HepG2 (cell line): ENCODE data around the gene SPOPL. TPM values are rescaled to one million over a fixed set of nuclear protein-coding genes. Genes with fewer than 3 reads are reported as not detected.

Experiments used
- AGO1 ChIP-seq: fragments of 200-400 bp; formaldehyde crosslinking; IDR thresholded peaks from 2 replicates; pipeline ENCODE4 v1.6.1; 2017; ENCODE audit warnings: mild to moderate bottlenecking, low read depth, low read length, moderate library complexity; ENCODE audit not compliant: poor library complexity, severe bottlenecking
- DBP ChIP-seq: sonication (generic); formaldehyde crosslinking; IDR thresholded peaks from 2 replicates; pipeline ENCODE4 v1.4.0; 2020; ENCODE audit warnings: missing genetic modification reagents; ENCODE audit errors: not compliant biosample characterization
- JUN ChIP-seq: sonication (generic); formaldehyde crosslinking; IDR thresholded peaks from 2 replicates; pipeline ENCODE4 v1.4.0; 2020; ENCODE audit warnings: mild to moderate bottlenecking, missing genetic modification reagents
- KLF11 ChIP-seq: IDR thresholded peaks from 2 replicates; pipeline ENCODE4 v1.6.1; 2016; ENCODE audit warnings: missing compliant biosample characterization
- REPIN1 ChIP-seq: sonication (generic); formaldehyde crosslinking; IDR thresholded peaks from 2 replicates; pipeline ENCODE4 v1.8.0; 2022; ENCODE audit warnings: missing genetic modification reagents, low read depth, mild to moderate bottlenecking, borderline replicate concordance
- SMAD3 ChIP-seq: sonication (generic); formaldehyde crosslinking; IDR thresholded peaks from 2 replicates; pipeline ENCODE4 v1.4.0; 2020; ENCODE audit warnings: missing genetic modification reagents
- ZNF501 ChIP-seq: sonication (generic); formaldehyde crosslinking; IDR thresholded peaks from 2 replicates; pipeline ENCODE4 v1.5.1; 2020; ENCODE audit warnings: mild to moderate bottlenecking, moderate library complexity, missing genetic modification reagents
- ZNF607 ChIP-seq: sonication (generic); formaldehyde crosslinking; IDR thresholded peaks from 2 replicates; pipeline ENCODE4 v1.5.1; 2020; ENCODE audit warnings: missing genetic modification reagents, mild to moderate bottlenecking, borderline replicate concordance
- ZNF784 ChIP-seq: sonication (generic); formaldehyde crosslinking; IDR thresholded peaks from 2 replicates; pipeline ENCODE4 v1.5.1; 2020; ENCODE audit warnings: missing genetic modification reagents, mild to moderate bottlenecking, borderline replicate concordance
- ZNF816 ChIP-seq: sonication (generic); formaldehyde crosslinking; IDR thresholded peaks from 2 replicates; pipeline ENCODE4 v1.8.0; 2022; ENCODE audit warnings: missing genetic modification reagents, mild to moderate bottlenecking, borderline replicate concordance
- polyA plus RNA-seq, 8 experiments: library from polyadenylated mRNA; depleted of rRNA in 3 of 8; stranded (reverse) in 7 of 8; unstranded in 1 of 8; fragments of >200 nt; fragmentation: Illumina TruSeq in 4 of 8; extraction: Trizol in 4 of 8; gene quantifications; 2 replicates each; pipeline versions ENCODE4 v1.2.1 to v1.2.3, GENCODE V29; 2011 to 2016; ENCODE audit warnings: low read depth in 4 of 8, missing spikeins in 1 of 8, mixed read lengths in 1 of 8; ENCODE audit not compliant: insufficient read depth in 1 of 8
- total RNA-seq, 5 experiments: library from RNA; depleted of rRNA; stranded (reverse); fragments of >200 nt; fragmentation: Illumina TruSeq; extraction: Trizol; gene quantifications; 2 replicates each; pipeline ENCODE4 v1.2.3, GENCODE V29; 2016; ENCODE audit warnings: low read depth in 1 of 5
- TF ChIP-seq, protein P1 (sequence below): sonication (generic); formaldehyde crosslinking; IDR thresholded peaks from 2 replicates; pipeline ENCODE4 v1.4.0; 2020; ENCODE audit warnings: missing genetic modification reagents, borderline replicate concordance
- TF ChIP-seq, protein P2 (sequence below): sonication (generic); formaldehyde crosslinking; IDR thresholded peaks from 2 replicates; pipeline ENCODE4 v1.5.0; 2020; ENCODE audit warnings: mild to moderate bottlenecking, missing genetic modification reagents
- TF ChIP-seq, protein P3 (sequence below): sonication (generic); formaldehyde crosslinking; IDR thresholded peaks from 2 replicates; pipeline ENCODE4 v1.4.0; 2020; ENCODE audit warnings: mild to moderate bottlenecking, missing genetic modification reagents, borderline replicate concordance
- TF ChIP-seq, protein P4 (sequence below): sonication (generic); formaldehyde crosslinking; IDR thresholded peaks from 2 replicates; pipeline ENCODE4 v1.8.1; 2023; ENCODE audit warnings: missing genetic modification reagents, inconsistent platforms, borderline replicate concordance
- TF ChIP-seq, protein P5 (sequence below): sonication (generic); formaldehyde crosslinking; IDR thresholded peaks from 2 replicates; pipeline ENCODE4 v1.8.1; 2023; ENCODE audit warnings: missing genetic modification reagents, mild to moderate bottlenecking, borderline replicate concordance

Gene SPOPL
- total and polyA plus RNA-seq, 2 of the 13 experiments (the other 11 are each of a cell fraction or from before 2014, with no cell fraction given), result 12.6 to 51.6 TPM

GRCh38 chr2:138502255-138503086 lies 901 bp downstream of the SPOPL start (continued):
- TF ChIP-seq, protein P1, sequence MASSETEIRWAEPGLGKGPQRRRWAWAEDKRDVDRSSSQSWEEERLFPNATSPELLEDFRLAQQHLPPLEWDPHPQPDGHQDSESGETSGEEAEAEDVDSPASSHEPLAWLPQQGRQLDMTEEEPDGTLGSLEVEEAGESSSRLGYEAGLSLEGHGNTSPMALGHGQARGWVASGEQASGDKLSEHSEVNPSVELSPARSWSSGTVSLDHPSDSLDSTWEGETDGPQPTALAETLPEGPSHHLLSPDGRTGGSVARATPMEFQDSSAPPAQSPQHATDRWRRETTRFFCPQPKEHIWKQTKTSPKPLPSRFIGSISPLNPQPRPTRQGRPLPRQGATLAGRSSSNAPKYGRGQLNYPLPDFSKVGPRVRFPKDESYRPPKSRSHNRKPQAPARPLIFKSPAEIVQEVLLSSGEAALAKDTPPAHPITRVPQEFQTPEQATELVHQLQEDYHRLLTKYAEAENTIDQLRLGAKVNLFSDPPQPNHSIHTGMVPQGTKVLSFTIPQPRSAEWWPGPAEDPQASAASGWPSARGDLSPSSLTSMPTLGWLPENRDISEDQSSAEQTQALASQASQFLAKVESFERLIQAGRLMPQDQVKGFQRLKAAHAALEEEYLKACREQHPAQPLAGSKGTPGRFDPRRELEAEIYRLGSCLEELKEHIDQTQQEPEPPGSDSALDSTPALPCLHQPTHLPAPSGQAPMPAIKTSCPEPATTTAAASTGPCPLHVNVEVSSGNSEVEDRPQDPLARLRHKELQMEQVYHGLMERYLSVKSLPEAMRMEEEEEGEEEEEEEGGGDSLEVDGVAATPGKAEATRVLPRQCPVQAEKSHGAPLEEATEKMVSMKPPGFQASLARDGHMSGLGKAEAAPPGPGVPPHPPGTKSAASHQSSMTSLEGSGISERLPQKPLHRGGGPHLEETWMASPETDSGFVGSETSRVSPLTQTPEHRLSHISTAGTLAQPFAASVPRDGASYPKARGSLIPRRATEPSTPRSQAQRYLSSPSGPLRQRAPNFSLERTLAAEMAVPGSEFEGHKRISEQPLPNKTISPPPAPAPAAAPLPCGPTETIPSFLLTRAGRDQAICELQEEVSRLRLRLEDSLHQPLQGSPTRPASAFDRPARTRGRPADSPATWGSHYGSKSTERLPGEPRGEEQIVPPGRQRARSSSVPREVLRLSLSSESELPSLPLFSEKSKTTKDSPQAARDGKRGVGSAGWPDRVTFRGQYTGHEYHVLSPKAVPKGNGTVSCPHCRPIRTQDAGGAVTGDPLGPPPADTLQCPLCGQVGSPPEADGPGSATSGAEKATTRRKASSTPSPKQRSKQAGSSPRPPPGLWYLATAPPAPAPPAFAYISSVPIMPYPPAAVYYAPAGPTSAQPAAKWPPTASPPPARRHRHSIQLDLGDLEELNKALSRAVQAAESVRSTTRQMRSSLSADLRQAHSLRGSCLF (CRISPR knock-in tag), result no peak
- TF ChIP-seq, protein P2, sequence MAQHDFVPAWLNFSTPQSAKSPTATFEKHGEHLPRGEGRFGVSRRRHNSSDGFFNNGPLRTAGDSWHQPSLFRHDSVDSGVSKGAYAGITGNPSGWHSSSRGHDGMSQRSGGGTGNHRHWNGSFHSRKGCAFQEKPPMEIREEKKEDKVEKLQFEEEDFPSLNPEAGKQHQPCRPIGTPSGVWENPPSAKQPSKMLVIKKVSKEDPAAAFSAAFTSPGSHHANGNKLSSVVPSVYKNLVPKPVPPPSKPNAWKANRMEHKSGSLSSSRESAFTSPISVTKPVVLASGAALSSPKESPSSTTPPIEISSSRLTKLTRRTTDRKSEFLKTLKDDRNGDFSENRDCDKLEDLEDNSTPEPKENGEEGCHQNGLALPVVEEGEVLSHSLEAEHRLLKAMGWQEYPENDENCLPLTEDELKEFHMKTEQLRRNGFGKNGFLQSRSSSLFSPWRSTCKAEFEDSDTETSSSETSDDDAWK, result no peak
- TF ChIP-seq ZNF607 (CRISPR knock-in tag), result peak; percentile 5; the same call in 1 of the 2 replicates
- TF ChIP-seq ZNF816, result no peak
- TF ChIP-seq KLF11, result 0 out of 2 replicates have a peak, but pooled peaks have one; percentile 44
- TF ChIP-seq SMAD3, result 0 out of 2 replicates have a peak, but pooled peaks have one; percentile 50
- TF ChIP-seq, protein P3, sequence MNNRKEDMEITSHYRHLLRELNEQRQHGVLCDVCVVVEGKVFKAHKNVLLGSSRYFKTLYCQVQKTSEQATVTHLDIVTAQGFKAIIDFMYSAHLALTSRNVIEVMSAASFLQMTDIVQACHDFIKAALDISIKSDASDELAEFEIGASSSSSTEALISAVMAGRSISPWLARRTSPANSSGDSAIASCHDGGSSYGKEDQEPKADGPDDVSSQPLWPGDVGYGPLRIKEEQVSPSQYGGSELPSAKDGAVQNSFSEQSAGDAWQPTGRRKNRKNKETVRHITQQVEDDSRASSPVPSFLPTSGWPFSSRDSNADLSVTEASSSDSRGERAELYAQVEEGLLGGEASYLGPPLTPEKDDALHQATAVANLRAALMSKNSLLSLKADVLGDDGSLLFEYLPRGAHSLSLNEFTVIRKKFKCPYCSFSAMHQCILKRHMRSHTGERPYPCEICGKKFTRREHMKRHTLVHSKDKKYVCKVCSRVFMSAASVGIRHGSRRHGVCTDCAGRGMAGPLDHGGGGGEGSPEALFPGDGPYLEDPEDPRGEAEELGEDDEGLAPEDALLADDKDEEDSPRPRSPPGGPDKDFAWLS (CRISPR knock-in tag), result no peak
- TF ChIP-seq JUN, result no peak
- no peak for TF ChIP-seq ZNF784 (CRISPR knock-in tag)
- peak; percentile 30; the same call in 1 of the 2 replicates for TF ChIP-seq REPIN1 (CRISPR knock-in tag)
- TF ChIP-seq DBP, result no peak
- TF ChIP-seq ZNF501 (CRISPR knock-in tag), result no peak
- TF ChIP-seq AGO1, result no peak
- TF ChIP-seq, protein P4, sequence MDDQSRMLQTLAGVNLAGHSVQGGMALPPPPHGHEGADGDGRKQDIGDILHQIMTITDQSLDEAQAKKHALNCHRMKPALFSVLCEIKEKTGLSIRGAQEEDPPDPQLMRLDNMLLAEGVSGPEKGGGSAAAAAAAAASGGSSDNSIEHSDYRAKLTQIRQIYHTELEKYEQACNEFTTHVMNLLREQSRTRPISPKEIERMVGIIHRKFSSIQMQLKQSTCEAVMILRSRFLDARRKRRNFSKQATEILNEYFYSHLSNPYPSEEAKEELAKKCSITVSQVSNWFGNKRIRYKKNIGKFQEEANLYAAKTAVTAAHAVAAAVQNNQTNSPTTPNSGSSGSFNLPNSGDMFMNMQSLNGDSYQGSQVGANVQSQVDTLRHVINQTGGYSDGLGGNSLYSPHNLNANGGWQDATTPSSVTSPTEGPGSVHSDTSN (CRISPR knock-in tag), result 0 out of 2 replicates have a peak, but pooled peaks have one; percentile 47
- TF ChIP-seq, protein P5, sequence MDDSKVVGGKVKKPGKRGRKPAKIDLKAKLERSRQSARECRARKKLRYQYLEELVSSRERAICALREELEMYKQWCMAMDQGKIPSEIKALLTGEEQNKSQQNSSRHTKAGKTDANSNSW (CRISPR knock-in tag), result no peak
